Liver (tissue), 9 donors: Measurements from ENCODE around the gene TEC. TPM values are rescaled to one million over a fixed set of nuclear protein-coding genes. Genes with fewer than 3 reads are reported as not detected.

ENCODE experiments used
- DNase-seq: peaks from one replicate; pipeline ENCODE4 v3.0.0-alpha.2; 2017; ENCODE audit warnings: low spot score
- H3K27ac ChIP-seq, 2 donors: one replicate each; pipeline ENCODE4 v1.7.0; 2013; ENCODE audit warnings: inconsistent platforms in 2 of 2, low read length in 2 of 2, control low read depth in 1 of 2, low read depth in 1 of 2, mild to moderate bottlenecking in 1 of 2
- H3K27me3 ChIP-seq, 4 donors: one replicate each; pipeline versions ENCODE4 v1.6.1 to v1.7.0; 2013; ENCODE audit warnings: low read length in 3 of 4, inconsistent platforms in 1 of 4, mild to moderate bottlenecking in 1 of 4, moderate library complexity in 1 of 4; ENCODE audit not compliant: control insufficient read depth in 4 of 4, insufficient read depth in 4 of 4
- H3K36me3 ChIP-seq, 4 donors: one replicate each; pipeline versions ENCODE4 v1.6.1 to v1.7.0; 2013; ENCODE audit warnings: low read length in 3 of 4, mild to moderate bottlenecking in 3 of 4, low read depth in 1 of 4, moderate library complexity in 1 of 4; ENCODE audit not compliant: control insufficient read depth in 4 of 4, insufficient read depth in 3 of 4
- H3K4me1 ChIP-seq, 4 donors: one replicate each; pipeline versions ENCODE4 v1.6.1 to v1.7.0; 2013; ENCODE audit warnings: low read length in 3 of 4, mild to moderate bottlenecking in 3 of 4, moderate library complexity in 1 of 4; ENCODE audit not compliant: control insufficient read depth in 4 of 4, insufficient read depth in 4 of 4
- H3K4me3 ChIP-seq, 3 donors: one replicate each; pipeline versions ENCODE4 v1.6.1 to v1.7.0; 2013; ENCODE audit warnings: low read length in 3 of 3, control low read depth in 1 of 3, low read depth in 1 of 3, mild to moderate bottlenecking in 1 of 3
- H3K9ac ChIP-seq, 2 donors: one replicate each; pipeline ENCODE4 v1.7.0; 2013; ENCODE audit warnings: low read length in 2 of 2, mild to moderate bottlenecking in 2 of 2, moderate library complexity in 2 of 2, control low read depth in 1 of 2, low read depth in 1 of 2
- H3K9me3 ChIP-seq, 4 donors: one replicate each; pipeline versions ENCODE4 v1.6.1 to v1.7.0; 2013; ENCODE audit warnings: low read length in 3 of 4; ENCODE audit not compliant: control insufficient read depth in 4 of 4
- FOXA1 ChIP-seq: IDR thresholded peaks from 2 replicates; pipeline ENCODE4 v1.6.1; 2016; ENCODE audit warnings: antibody characterized with exemption
- FOXA2 ChIP-seq: IDR thresholded peaks from 2 replicates; pipeline ENCODE4 v1.6.1; 2016; ENCODE audit warnings: antibody characterized with exemption
- GABPA ChIP-seq, 2 donors: IDR thresholded peaks in 1 of 2; conservative IDR thresholded peaks in 1 of 2; 2 replicates each; pipeline ENCODE4 v1.6.1; 2016; ENCODE audit warnings: antibody characterized with exemption in 2 of 2, mild to moderate bottlenecking in 1 of 2, moderate library complexity in 1 of 2
- HNF4A ChIP-seq, 2 donors: conservative IDR thresholded peaks; 2 replicates each; pipeline ENCODE4 v1.6.1; 2016; ENCODE audit warnings: antibody characterized with exemption in 2 of 2, mild to moderate bottlenecking in 2 of 2
- HNF4G ChIP-seq: IDR thresholded peaks from 2 replicates; pipeline ENCODE4 v1.6.1; 2016; ENCODE audit warnings: antibody characterized with exemption
- RAD21 ChIP-seq, 2 donors: IDR thresholded peaks; 2 replicates each; pipeline ENCODE4 v1.6.1; 2016; ENCODE audit warnings: antibody characterized with exemption in 2 of 2, mild to moderate bottlenecking in 2 of 2
- TAF1 ChIP-seq: conservative IDR thresholded peaks from 2 replicates; pipeline ENCODE4 v1.6.1; 2016; ENCODE audit warnings: antibody characterized with exemption, mild to moderate bottlenecking
- WGBS: extraction: QIAGEN DNeasy Blood & Tissue Kit; methylation state at CpG from one replicate; pipeline ENCODE4 v1.1.7; 2013; 5-methylcytosine and 5-hydroxymethylcytosine counted together
- polyA plus RNA-seq, 2 donors: library from polyadenylated mRNA; stranded (reverse) in 1 of 2; unstranded in 1 of 2; fragments of 200-250 nt in 1 of 2; fragments of >200 nt in 1 of 2; fragmentation: Nextera tagmentation in 1 of 2; extraction: Ambion mirVana in 1 of 2; gene quantifications; one replicate each; pipeline versions ENCODE4 v1.2.1 to v1.2.3, GENCODE V29; 2013 to 2015
- total RNA-seq, 2 donors: library from RNA; depleted of rRNA; stranded (reverse); fragments of >200 nt; gene quantifications; one replicate each; pipeline ENCODE4 v1.2.3, GENCODE V29; 2014
- TF ChIP-seq, protein P1 (sequence below): fragments of 150-350 bp; IDR thresholded peaks from 2 replicates; pipeline ENCODE4 v1.5.1; 2017; ENCODE audit warnings: improper control_type of control experiment, low read depth, low read length; ENCODE audit not compliant: missing input control
- TF ChIP-seq, protein P2 (sequence below): IDR thresholded peaks from 2 replicates; pipeline ENCODE4 v1.6.1; 2016; ENCODE audit warnings: antibody characterized with exemption
- TF ChIP-seq, protein P3 (sequence below): IDR thresholded peaks from 2 replicates; pipeline ENCODE4 v1.6.1; 2016; ENCODE audit warnings: antibody characterized with exemption
- donor health status: healthy.
- donor health status: healthy.
- donor health status: healthy.
- donor health status: healthy.
- donor health status: healthy.

The TEC gene
- total and polyA plus RNA-seq, 4 donors: 1.1 to 4.7 (median 2.0) TPM

DNA sequence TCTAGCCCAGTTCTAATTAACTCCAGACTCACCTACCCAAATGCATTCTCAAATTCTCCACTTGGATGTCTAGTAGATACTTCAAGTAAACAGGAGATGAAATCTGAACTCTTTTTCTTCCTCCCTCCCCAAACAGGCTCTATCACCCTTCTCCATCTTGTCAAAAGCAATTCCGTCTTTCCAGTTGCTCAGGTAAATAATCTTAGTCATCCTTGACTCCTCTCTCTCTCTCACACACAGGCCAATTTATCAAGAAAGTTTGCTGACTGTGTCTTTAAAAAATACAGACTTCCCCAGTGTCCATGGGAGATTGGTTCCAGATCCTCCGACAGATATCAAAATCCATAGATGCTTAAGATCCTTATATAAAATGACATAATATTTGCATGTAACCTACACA lies 148.5 kb downstream of the TEC start (continued):
- TF ChIP-seq, protein P1, sequence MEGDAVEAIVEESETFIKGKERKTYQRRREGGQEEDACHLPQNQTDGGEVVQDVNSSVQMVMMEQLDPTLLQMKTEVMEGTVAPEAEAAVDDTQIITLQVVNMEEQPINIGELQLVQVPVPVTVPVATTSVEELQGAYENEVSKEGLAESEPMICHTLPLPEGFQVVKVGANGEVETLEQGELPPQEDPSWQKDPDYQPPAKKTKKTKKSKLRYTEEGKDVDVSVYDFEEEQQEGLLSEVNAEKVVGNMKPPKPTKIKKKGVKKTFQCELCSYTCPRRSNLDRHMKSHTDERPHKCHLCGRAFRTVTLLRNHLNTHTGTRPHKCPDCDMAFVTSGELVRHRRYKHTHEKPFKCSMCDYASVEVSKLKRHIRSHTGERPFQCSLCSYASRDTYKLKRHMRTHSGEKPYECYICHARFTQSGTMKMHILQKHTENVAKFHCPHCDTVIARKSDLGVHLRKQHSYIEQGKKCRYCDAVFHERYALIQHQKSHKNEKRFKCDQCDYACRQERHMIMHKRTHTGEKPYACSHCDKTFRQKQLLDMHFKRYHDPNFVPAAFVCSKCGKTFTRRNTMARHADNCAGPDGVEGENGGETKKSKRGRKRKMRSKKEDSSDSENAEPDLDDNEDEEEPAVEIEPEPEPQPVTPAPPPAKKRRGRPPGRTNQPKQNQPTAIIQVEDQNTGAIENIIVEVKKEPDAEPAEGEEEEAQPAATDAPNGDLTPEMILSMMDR: no peak
- TF ChIP-seq FOXA1: no peak
- TF ChIP-seq RAD21 (IDR thresholded peaks at IDR 0.05): no peak
- TF ChIP-seq, protein P2, sequence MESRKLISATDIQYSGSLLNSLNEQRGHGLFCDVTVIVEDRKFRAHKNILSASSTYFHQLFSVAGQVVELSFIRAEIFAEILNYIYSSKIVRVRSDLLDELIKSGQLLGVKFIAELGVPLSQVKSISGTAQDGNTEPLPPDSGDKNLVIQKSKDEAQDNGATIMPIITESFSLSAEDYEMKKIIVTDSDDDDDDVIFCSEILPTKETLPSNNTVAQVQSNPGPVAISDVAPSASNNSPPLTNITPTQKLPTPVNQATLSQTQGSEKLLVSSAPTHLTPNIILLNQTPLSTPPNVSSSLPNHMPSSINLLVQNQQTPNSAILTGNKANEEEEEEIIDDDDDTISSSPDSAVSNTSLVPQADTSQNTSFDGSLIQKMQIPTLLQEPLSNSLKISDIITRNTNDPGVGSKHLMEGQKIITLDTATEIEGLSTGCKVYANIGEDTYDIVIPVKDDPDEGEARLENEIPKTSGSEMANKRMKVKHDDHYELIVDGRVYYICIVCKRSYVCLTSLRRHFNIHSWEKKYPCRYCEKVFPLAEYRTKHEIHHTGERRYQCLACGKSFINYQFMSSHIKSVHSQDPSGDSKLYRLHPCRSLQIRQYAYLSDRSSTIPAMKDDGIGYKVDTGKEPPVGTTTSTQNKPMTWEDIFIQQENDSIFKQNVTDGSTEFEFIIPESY: no peak

DNA sequence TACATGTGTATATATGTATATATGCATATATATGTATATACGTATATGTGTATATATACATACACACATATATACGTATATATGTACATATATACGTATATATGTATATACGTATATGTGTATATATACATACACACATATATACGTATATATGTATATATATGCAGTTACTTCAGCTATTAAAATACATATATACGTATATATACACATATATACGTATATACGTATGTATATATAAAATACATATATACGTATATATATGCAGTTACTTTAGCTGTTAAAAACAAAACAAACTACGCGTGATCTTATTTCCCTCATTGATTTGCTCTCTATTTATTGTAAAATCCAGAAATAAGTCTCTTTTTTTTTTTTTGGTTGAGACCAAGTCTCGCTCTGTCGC lies 149.5 kb downstream of the TEC start:
- Histone ChIP-seq H3K9me3 (no peaks in the 10 kb centered on the region), H3K27ac (no peak overlapping the region), H3K9ac (no peak overlapping the region), H3K4me1 (no peaks in the 10 kb centered on the region), H3K27me3 (no peaks in the 10 kb centered on the region), H3K36me3 (no peaks in the 10 kb centered on the region), H3K4me3 (no peak overlapping the region)
- 89% methylated on average over 13 of the region's 13 CpGs for WGBS
- TF ChIP-seq FOXA2: no peak
- TF ChIP-seq, protein P3, sequence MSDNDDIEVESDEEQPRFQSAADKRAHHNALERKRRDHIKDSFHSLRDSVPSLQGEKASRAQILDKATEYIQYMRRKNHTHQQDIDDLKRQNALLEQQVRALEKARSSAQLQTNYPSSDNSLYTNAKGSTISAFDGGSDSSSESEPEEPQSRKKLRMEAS: no peak
- no peak for DNase-seq

DNA sequence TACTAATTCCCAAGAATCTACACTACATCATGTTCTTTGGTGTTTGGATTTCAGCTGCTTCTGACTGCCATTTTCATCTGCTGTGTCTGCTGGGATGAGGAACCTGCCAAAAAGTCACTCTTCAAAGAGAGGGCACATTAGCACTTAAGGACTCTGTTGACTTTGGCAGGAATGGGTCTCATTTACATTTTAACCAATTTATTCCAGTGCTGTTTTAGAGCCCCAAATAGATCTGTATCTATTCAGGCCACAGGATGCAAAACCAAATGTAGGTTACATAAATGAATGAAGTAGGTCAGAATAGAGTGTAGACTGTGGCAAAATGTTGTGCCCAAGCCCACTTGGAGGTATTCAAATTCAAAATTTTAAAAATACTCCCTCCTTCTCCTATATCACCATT lies 150.0 kb downstream of the TEC start:
- H3K9me3 ChIP-seq: no peaks in the 10 kb centered on the region
- TF ChIP-seq HNF4A (conservative IDR thresholded peaks at IDR 0.05) (no peak), RAD21 (IDR thresholded peaks at IDR 0.05) (no peak), GABPA (IDR thresholded peaks at IDR 0.05 in 1 of 2, conservative IDR thresholded peaks at IDR 0.05 in 1 of 2) (no peak), FOXA2 (no peak), HNF4G (no peak), TAF1 (no peak)
- TF ChIP-seq, protein P3: no peak
- TF ChIP-seq, protein P2: no peak
- H3K36me3 ChIP-seq: no peaks in the 10 kb centered on the region
- no peak overlapping the region for H3K9ac ChIP-seq
- no peak for DNase-seq
- H3K27me3 ChIP-seq: no peaks in the 10 kb centered on the region
- H3K4me1 ChIP-seq: no peaks in the 10 kb centered on the region
- no peak overlapping the region for H3K27ac ChIP-seq
- no peak overlapping the region for H3K4me3 ChIP-seq
